Measurements from ENCODE around the gene AP4B1.

- no peak for TF ChIP-seq CTCF (IDR thresholded peaks at IDR 0.05; ENCODE audit: insufficient read depth, low read length, poor library complexity, severe bottlenecking)
- TF ChIP-seq EZH2phosphoT487 (conservative IDR thresholded peaks at IDR 0.05; ENCODE audit: low read length), result no peak
Measured at GRCh38 chr1:113886417-113887401, 17.9 kb downstream of the AP4B1 start.
